Measurements from ENCODE around the gene RASL10B. TPM values are rescaled to one million over a fixed set of nuclear protein-coding genes. Genes with fewer than 3 reads are reported as not detected.
A peak's percentile ranks its signal among the peaks of the same experiment; 100 is the strongest.

RASL10B gene
- total RNA-seq, 1 donor from 2014 or later = 1.3 TPM

- no peak for DNase-seq (ENCODE audit: low read depth)
Observed at GRCh38 chr17:35763767-35764122, 32.3 kb downstream of the RASL10B start.

- peak; percentile 90 for DNase-seq (ENCODE audit: low read depth)
Observed at GRCh38 chr17:35764123-35764991, 32.9 kb downstream of the RASL10B start.

- DNase-seq (ENCODE audit: low read depth) = peak; percentile 93
Observed at GRCh38 chr17:35765086-35765710, 33.8 kb downstream of the RASL10B start.

- DNase-seq (ENCODE audit: low read depth) = no peak
Observed at GRCh38 chr17:35765756-35766488, 34.5 kb downstream of the RASL10B start.

- DNase-seq (ENCODE audit: low read depth) = no peak
Observed at GRCh38 chr17:35766489-35766877, 35.0 kb downstream of the RASL10B start.

- peak; percentile 77 for DNase-seq (ENCODE audit: low read depth)
Observed at GRCh38 chr17:35766903-35767510, 35.6 kb downstream of the RASL10B start.

- DNase-seq (ENCODE audit: low read depth) = no peak
Observed at GRCh38 chr17:35768797-35769196, 37.4 kb downstream of the RASL10B start.

GRCh38 chr17:35769895-35770486 lies 38.6 kb downstream of the RASL10B start:
- no peak for DNase-seq (ENCODE audit: low read depth)

- DNase-seq (ENCODE audit: low read depth) = no peak
Observed at GRCh38 chr17:35773129-35773528, 41.7 kb downstream of the RASL10B start.

- no peak for DNase-seq (ENCODE audit: low read depth)
Observed at GRCh38 chr17:35773679-35774425, 42.4 kb downstream of the RASL10B start.

GRCh38 chr17:35774499-35774898 lies 43.1 kb downstream of the RASL10B start:
- DNase-seq (ENCODE audit: low read depth) = peak; percentile 53

GRCh38 chr17:35775039-35775438 lies 43.6 kb downstream of the RASL10B start:
- DNase-seq (ENCODE audit: low read depth) = no peak

GRCh38 chr17:35775583-35775982 lies 44.1 kb downstream of the RASL10B start:
- no peak for DNase-seq (ENCODE audit: low read depth)

- no peak for DNase-seq (ENCODE audit: low read depth)
Observed at GRCh38 chr17:35778641-35779196, 47.3 kb downstream of the RASL10B start.

- no peak for DNase-seq (ENCODE audit: low read depth)
Observed at GRCh38 chr17:35780950-35781349, 49.5 kb downstream of the RASL10B start.

- DNase-seq (ENCODE audit: low read depth) = no peak
Observed at GRCh38 chr17:35784895-35785294, 53.5 kb downstream of the RASL10B start.

GRCh38 chr17:35786941-35787432 lies 55.5 kb downstream of the RASL10B start:
- DNase-seq (ENCODE audit: low read depth) = no peak

- DNase-seq (ENCODE audit: low read depth) = peak; percentile 72
Observed at GRCh38 chr17:35788477-35789368, 57.3 kb downstream of the RASL10B start.

- DNase-seq (ENCODE audit: low read depth) = no peak
Observed at GRCh38 chr17:35790841-35791240, 59.4 kb downstream of the RASL10B start.

Measured in myocyte (in vitro differentiated cells).